Uterus (tissue), 2 donors: ENCODE measurements around the gene PSMD7.
"Not testable (repeated sequence)": the region's sequence is repeated elsewhere in the genome, so short reads cannot be mapped to it uniquely, and the experiment has no call there.

Experiments used
- CTCF ChIP-seq, 4 experiments: fragments of 200-600 bp in 2 of 4; fragments of 450-650 bp in 2 of 4; sonication (generic) in 2 of 4; IDR thresholded peaks; one replicate each; pipeline ENCODE4 v1.5.1; 2016 to 2019; ENCODE audit warnings: antibody characterized with exemption in 4 of 4, mild to moderate bottlenecking in 2 of 4, moderate library complexity in 1 of 4
- POLR2A ChIP-seq, 2 donors: fragments of 450-650 bp; IDR thresholded peaks; one replicate each; pipeline ENCODE4 v1.6.1; 2016; ENCODE audit warnings: antibody characterized with exemption in 2 of 2, mild to moderate bottlenecking in 1 of 2, moderate library complexity in 1 of 2

GRCh38 chr16:74339226-74339625 is 42.6 kb downstream of the PSMD7 start:
- not testable (repeated sequence) for TF ChIP-seq CTCF, POLR2A (IDR thresholded peaks at IDR 0.05)
